GM10266 (cell line): Measurements from ENCODE around the gene LRRC30.

ENCODE experiments used
- DNase-seq: peaks from one replicate; pipeline ENCODE4 v3.0.0; 2012; ENCODE audit errors: extremely low spot score
- TF ChIP-seq, protein P1 (sequence below): IDR thresholded peaks from 2 replicates; pipeline ENCODE4 v1.5.1; 2012; ENCODE audit warnings: mild to moderate bottlenecking, low read depth; ENCODE audit not compliant: control insufficient read depth, insufficient read depth; ENCODE audit errors: missing control alignments

The LRRC30 gene

DNA sequence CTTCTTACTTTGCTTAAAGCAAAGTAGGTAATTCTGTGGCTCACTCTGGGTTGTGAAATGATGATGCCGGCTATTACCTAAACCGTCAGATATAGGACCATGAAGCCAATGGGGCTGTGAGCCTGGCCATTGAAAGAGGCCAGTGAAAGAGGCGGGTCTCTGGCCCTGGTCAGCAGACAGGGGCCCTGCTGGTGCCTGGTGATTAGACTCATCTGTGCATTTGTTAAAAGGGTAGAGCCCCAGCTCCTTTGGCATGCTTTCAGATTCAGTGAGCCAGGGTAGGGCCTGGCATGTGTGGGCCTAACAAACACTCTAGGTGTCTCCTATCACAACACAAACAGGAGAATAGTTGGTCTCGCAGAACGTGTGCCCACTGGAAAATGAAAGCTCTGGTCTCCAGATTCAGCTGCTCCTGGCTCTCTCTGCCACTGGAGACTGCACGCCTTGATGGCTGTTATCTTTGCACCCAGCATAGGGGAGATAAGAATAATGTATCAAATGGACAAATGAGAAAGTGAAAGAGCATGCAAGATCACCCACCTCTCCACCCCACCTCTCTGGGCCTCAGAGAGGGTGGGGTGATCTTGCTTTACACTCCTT is 6.9 kb downstream of the LRRC30 start:
- TF ChIP-seq, protein P1, sequence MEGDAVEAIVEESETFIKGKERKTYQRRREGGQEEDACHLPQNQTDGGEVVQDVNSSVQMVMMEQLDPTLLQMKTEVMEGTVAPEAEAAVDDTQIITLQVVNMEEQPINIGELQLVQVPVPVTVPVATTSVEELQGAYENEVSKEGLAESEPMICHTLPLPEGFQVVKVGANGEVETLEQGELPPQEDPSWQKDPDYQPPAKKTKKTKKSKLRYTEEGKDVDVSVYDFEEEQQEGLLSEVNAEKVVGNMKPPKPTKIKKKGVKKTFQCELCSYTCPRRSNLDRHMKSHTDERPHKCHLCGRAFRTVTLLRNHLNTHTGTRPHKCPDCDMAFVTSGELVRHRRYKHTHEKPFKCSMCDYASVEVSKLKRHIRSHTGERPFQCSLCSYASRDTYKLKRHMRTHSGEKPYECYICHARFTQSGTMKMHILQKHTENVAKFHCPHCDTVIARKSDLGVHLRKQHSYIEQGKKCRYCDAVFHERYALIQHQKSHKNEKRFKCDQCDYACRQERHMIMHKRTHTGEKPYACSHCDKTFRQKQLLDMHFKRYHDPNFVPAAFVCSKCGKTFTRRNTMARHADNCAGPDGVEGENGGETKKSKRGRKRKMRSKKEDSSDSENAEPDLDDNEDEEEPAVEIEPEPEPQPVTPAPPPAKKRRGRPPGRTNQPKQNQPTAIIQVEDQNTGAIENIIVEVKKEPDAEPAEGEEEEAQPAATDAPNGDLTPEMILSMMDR, result no peak
- DNase-seq, result no peak

DNA sequence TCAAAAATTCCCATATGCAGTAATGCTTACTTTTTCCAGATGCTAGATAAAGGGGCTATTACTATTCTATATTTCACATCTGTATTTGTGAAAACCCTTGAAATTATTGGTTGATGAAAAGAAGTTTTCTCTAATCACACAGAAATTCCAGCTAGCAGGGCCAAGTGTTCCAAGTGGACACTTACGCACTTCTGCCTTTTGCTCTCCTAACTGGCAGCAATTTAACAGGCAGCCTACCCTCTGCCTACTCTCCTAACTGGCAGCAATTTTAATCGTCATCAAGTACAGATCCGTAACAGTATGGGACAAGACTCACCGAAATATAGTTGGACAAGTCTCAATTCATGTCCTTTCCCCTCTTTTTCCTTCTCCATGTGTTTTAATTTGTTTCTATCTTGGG is 12.0 kb downstream of the LRRC30 start:
- TF ChIP-seq, protein P1, result no peak
- DNase-seq, result no peak

DNA sequence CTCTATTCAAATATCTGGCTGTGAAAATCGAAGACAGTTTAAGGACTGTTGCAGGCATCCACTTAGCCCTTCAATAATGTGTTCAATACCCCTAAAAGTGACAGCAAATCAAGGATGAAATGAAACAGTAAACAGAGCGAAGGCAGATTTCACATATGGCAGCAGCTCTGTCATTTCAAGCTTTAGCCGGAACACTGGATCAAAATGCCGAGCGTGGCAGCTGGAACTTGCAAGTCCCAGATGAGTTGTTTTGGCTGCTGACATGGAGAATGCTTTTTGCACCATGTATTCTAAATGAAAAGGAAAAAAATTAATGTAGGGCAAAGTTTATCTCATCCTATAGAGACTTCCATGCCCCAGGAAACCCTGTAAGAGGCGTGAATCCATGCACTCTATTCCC is 18.0 kb downstream of the LRRC30 start:
- TF ChIP-seq, protein P1, result no peak
- no peak for DNase-seq

DNA sequence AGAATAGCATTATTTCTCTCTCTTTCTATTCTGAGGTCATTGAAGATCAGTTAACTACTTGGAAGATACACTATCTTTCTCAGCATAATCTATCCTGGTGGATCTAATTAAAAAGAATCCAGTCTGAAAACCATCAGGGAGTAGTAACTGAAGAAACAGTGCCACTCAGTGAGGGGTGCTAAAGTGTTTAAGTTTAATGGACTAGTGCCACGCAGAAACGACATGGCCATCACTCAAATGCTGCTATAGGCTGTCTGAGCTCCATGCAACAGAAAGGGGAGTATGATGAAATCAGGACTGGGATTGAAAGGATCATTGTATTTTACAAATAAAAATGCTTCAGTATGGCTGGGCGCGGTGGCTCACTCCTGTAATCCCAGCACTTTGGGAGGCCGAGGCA is 23.3 kb downstream of the LRRC30 start:
- TF ChIP-seq, protein P1, result no peak
- DNase-seq, result no peak

DNA sequence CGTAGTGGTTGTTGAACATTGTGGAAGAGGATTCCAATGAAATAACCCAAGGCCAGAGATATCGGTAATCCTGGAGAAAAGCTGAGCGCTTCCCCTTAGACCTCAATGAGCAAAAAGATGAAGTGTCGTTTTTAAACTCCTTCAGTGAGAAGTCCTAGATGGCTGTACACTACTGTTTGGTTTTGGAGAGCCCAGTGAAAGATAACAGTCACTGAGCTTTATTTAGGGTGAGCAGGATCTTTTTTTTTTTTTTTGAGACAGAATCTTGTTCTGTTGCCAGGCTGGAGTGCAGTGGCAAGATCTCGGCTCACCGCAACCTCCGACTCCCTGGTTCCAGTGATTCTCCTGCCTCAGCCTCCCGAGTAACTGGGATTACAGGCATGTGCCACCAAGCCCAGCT is 24.2 kb downstream of the LRRC30 start:
- DNase-seq, result no peak
- TF ChIP-seq, protein P1, result no peak

DNA sequence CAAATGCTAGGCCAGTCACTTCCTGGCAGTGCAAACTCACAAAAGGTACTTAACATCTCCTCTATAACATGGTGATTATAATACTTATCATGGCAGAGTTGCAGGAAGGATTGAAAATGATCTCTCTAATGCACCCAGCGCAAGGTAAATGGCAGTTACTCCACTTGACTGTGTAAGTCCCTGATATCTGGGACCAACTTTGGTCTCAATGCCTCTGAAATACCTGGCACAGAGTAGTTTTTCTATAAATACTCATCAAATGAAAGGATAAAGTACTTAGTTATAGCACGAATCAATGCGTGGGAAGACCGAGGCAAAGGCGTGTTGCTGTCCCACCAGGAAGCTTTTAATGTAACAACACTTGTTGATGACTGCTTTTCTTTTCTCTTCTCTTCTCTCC is 24.8 kb downstream of the LRRC30 start:
- TF ChIP-seq, protein P1, result no peak
- DNase-seq, result no peak

DNA sequence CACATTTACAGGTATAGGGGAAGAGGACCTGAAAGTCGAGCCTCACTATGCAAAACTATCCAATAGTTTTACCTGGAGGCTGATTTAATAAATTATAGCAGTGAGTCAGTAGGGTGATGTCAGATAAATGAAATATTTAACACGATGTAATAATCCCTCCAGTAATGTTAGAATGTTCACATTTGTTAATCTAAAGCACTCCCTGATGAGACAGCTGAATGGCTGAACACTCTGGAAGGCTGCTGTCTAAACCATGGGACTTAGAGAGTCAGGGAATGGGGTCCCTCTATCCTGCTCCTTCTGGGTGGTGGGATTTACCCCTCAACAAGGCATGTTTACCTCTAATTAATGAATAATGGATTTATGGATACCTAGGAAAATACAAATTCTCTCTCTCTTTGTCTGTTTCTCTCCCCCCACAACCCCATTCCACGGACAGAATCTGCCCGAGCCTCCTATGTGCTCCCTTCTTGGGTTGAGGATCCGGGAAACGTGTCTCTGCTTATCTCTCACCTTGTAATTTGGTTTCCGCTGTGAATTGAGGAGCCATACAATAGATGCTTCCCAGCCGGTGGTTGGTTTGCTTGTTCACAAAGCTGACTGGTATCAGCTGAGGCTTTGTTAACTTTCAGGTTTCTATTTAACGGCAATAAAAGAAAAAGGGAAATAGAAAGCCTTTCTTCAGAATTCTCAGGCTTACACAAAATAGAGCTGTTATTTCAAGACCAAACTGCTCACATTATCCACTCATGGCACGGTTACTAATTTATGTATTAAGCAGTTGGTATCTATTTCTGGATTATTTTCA is 25.9 kb downstream of the LRRC30 start:
- TF ChIP-seq, protein P1, result no peak
- DNase-seq, result no peak
